ENCODE results near the gene MLLT10.

The MLLT10 gene

GRCh38 chr10:21722209-21722608 is 188.2 kb downstream of the MLLT10 start:
- Histone ChIP-seq H3K9me3 (ENCODE audit: control insufficient read depth in 5 of 5, low read length in 5 of 5) (no peaks in the 10 kb centered on the region), H3K27ac (ENCODE audit: low read depth, low read length) (no peak overlapping the region), H3K4me1 (ENCODE audit: control insufficient read depth in 5 of 5, insufficient read depth in 5 of 5, low read length in 5 of 5) (peaks cover 0 to 16% (median 14%) of the 10 kb centered on the region in 5 donors), H3K27me3 (ENCODE audit: control insufficient read depth in 5 of 5, insufficient read depth in 4 of 5, low read length in 5 of 5) (no peaks in the 10 kb centered on the region), H3K36me3 (ENCODE audit: control insufficient read depth in 5 of 5, insufficient read depth in 5 of 5, low read length in 5 of 5) (peaks cover 2 to 15% (median 7%) of the 10 kb centered on the region in 5 donors), H3K4me3 (ENCODE audit: low read depth in 1 of 5, low read length in 5 of 5) (no peak overlapping the region), H3K9ac (ENCODE audit: low read length in 5 of 5) (no peak overlapping the region)

- peaks cover 0 to 18% (median 15%) of the 10 kb centered on the region in 5 donors for H3K4me1 ChIP-seq (ENCODE audit: control insufficient read depth in 5 of 5, insufficient read depth in 5 of 5, low read length in 5 of 5)
- H3K27ac ChIP-seq (ENCODE audit: low read depth, low read length): no peak overlapping the region
- H3K9me3 ChIP-seq (ENCODE audit: control insufficient read depth in 5 of 5, low read length in 5 of 5): no peaks in the 10 kb centered on the region
- no peak overlapping the region for H3K9ac ChIP-seq (ENCODE audit: low read length in 5 of 5)
- H3K36me3 ChIP-seq (ENCODE audit: control insufficient read depth in 5 of 5, insufficient read depth in 5 of 5, low read length in 5 of 5): peaks cover 2 to 17% (median 7%) of the 10 kb centered on the region in 5 donors
- H3K4me3 ChIP-seq (ENCODE audit: low read depth in 1 of 5, low read length in 5 of 5): no peak overlapping the region
- H3K27me3 ChIP-seq (ENCODE audit: control insufficient read depth in 5 of 5, insufficient read depth in 4 of 5, low read length in 5 of 5): no peaks in the 10 kb centered on the region
These were observed 190.1 kb downstream of the MLLT10 start for GRCh38 chr10:21724020-21724589.

- Histone ChIP-seq H3K27me3 (ENCODE audit: control insufficient read depth in 5 of 5, insufficient read depth in 4 of 5, low read length in 5 of 5) (no peaks in the 10 kb centered on the region), H3K9ac (ENCODE audit: low read length in 5 of 5) (peak overlapping the region in 1 of 5 donors; percentile 35), H3K9me3 (ENCODE audit: control insufficient read depth in 5 of 5, low read length in 5 of 5) (no peaks in the 10 kb centered on the region), H3K27ac (ENCODE audit: low read depth, low read length) (peak overlapping the region; percentile 8), H3K4me1 (ENCODE audit: control insufficient read depth in 5 of 5, insufficient read depth in 5 of 5, low read length in 5 of 5) (peaks cover 0 to 18% (median 15%) of the 10 kb centered on the region in 5 donors), H3K36me3 (ENCODE audit: control insufficient read depth in 5 of 5, insufficient read depth in 5 of 5, low read length in 5 of 5) (peaks cover 4 to 19% (median 6%) of the 10 kb centered on the region in 5 donors), H3K4me3 (ENCODE audit: low read depth in 1 of 5, low read length in 5 of 5) (no peak overlapping the region)
These were observed 190.8 kb downstream of the MLLT10 start for GRCh38 chr10:21724687-21725367.

- H3K36me3 ChIP-seq (ENCODE audit: control insufficient read depth in 5 of 5, insufficient read depth in 5 of 5, low read length in 5 of 5): peaks cover 3 to 22% (median 7%) of the 10 kb centered on the region in 5 donors
- H3K4me3 ChIP-seq (ENCODE audit: low read depth in 1 of 5, low read length in 5 of 5): no peak overlapping the region
- no peak overlapping the region for H3K9ac ChIP-seq (ENCODE audit: low read length in 5 of 5)
- no peaks in the 10 kb centered on the region for H3K27me3 ChIP-seq (ENCODE audit: control insufficient read depth in 5 of 5, insufficient read depth in 4 of 5, low read length in 5 of 5)
- H3K27ac ChIP-seq (ENCODE audit: low read depth, low read length): no peak overlapping the region
- H3K9me3 ChIP-seq (ENCODE audit: control insufficient read depth in 5 of 5, low read length in 5 of 5): no peaks in the 10 kb centered on the region
- peaks cover 0 to 18% (median 15%) of the 10 kb centered on the region in 5 donors for H3K4me1 ChIP-seq (ENCODE audit: control insufficient read depth in 5 of 5, insufficient read depth in 5 of 5, low read length in 5 of 5)
These were observed 192.7 kb downstream of the MLLT10 start for GRCh38 chr10:21726601-21727225.

GRCh38 chr10:21727452-21728168 is 193.6 kb downstream of the MLLT10 start:
- Histone ChIP-seq H3K9ac (ENCODE audit: low read length in 5 of 5) (no peak overlapping the region), H3K27ac (ENCODE audit: low read depth, low read length) (no peak overlapping the region), H3K27me3 (ENCODE audit: control insufficient read depth in 5 of 5, insufficient read depth in 4 of 5, low read length in 5 of 5) (no peaks in the 10 kb centered on the region), H3K4me1 (ENCODE audit: control insufficient read depth in 5 of 5, insufficient read depth in 5 of 5, low read length in 5 of 5) (peaks cover 0 to 18% (median 15%) of the 10 kb centered on the region in 5 donors), H3K36me3 (ENCODE audit: control insufficient read depth in 5 of 5, insufficient read depth in 5 of 5, low read length in 5 of 5) (peaks cover 3 to 22% (median 7%) of the 10 kb centered on the region in 5 donors), H3K9me3 (ENCODE audit: control insufficient read depth in 5 of 5, low read length in 5 of 5) (no peaks in the 10 kb centered on the region), H3K4me3 (ENCODE audit: low read depth in 1 of 5, low read length in 5 of 5) (no peak overlapping the region)

GRCh38 chr10:21728618-21729017 is 194.6 kb downstream of the MLLT10 start:
- Histone ChIP-seq H3K27ac (ENCODE audit: low read depth, low read length) (no peak overlapping the region), H3K4me1 (ENCODE audit: control insufficient read depth in 5 of 5, insufficient read depth in 5 of 5, low read length in 5 of 5) (peaks cover 0 to 18% (median 15%) of the 10 kb centered on the region in 5 donors)

GRCh38 chr10:21732067-21732772 is 198.2 kb downstream of the MLLT10 start:
- H3K27ac ChIP-seq (ENCODE audit: low read depth, low read length): no peak overlapping the region
- peaks cover 0 to 4% (median 0%) of the 10 kb centered on the region in 5 donors for H3K4me1 ChIP-seq (ENCODE audit: control insufficient read depth in 5 of 5, insufficient read depth in 5 of 5, low read length in 5 of 5)
- no peaks in the 10 kb centered on the region for H3K9me3 ChIP-seq (ENCODE audit: control insufficient read depth in 5 of 5, low read length in 5 of 5)
- no peak overlapping the region for H3K9ac ChIP-seq (ENCODE audit: low read length in 5 of 5)
- H3K4me3 ChIP-seq (ENCODE audit: low read depth in 1 of 5, low read length in 5 of 5): no peak overlapping the region
- H3K27me3 ChIP-seq (ENCODE audit: control insufficient read depth in 5 of 5, insufficient read depth in 4 of 5, low read length in 5 of 5): no peaks in the 10 kb centered on the region
- H3K36me3 ChIP-seq (ENCODE audit: control insufficient read depth in 5 of 5, insufficient read depth in 5 of 5, low read length in 5 of 5): peaks cover 8 to 44% (median 31%) of the 10 kb centered on the region in 5 donors

More at GRCh38 chr10:21728618-21729017, 194.6 kb downstream of the MLLT10 start:
- peaks cover 6 to 26% (median 12%) of the 10 kb centered on the region in 5 donors for H3K36me3 ChIP-seq (ENCODE audit: control insufficient read depth in 5 of 5, insufficient read depth in 5 of 5, low read length in 5 of 5)
- H3K27me3 ChIP-seq (ENCODE audit: control insufficient read depth in 5 of 5, insufficient read depth in 4 of 5, low read length in 5 of 5): no peaks in the 10 kb centered on the region
- H3K9ac ChIP-seq (ENCODE audit: low read length in 5 of 5): no peak overlapping the region
- no peak overlapping the region for H3K4me3 ChIP-seq (ENCODE audit: low read depth in 1 of 5, low read length in 5 of 5)
- H3K9me3 ChIP-seq (ENCODE audit: control insufficient read depth in 5 of 5, low read length in 5 of 5): no peaks in the 10 kb centered on the region

- H3K9ac ChIP-seq (ENCODE audit: low read length in 5 of 5): no peak overlapping the region
- no peak overlapping the region for H3K4me3 ChIP-seq (ENCODE audit: low read depth in 1 of 5, low read length in 5 of 5)
- H3K27me3 ChIP-seq (ENCODE audit: control insufficient read depth in 5 of 5, insufficient read depth in 4 of 5, low read length in 5 of 5): no peaks in the 10 kb centered on the region
- H3K27ac ChIP-seq (ENCODE audit: low read depth, low read length): no peak overlapping the region
- H3K9me3 ChIP-seq (ENCODE audit: control insufficient read depth in 5 of 5, low read length in 5 of 5): no peaks in the 10 kb centered on the region
- peaks cover 12 to 50% (median 37%) of the 10 kb centered on the region in 5 donors for H3K36me3 ChIP-seq (ENCODE audit: control insufficient read depth in 5 of 5, insufficient read depth in 5 of 5, low read length in 5 of 5)
- no peaks in the 10 kb centered on the region for H3K4me1 ChIP-seq (ENCODE audit: control insufficient read depth in 5 of 5, insufficient read depth in 5 of 5, low read length in 5 of 5)
These were observed 199.7 kb downstream of the MLLT10 start for GRCh38 chr10:21733710-21734109.

- Histone ChIP-seq H3K9me3 (ENCODE audit: control insufficient read depth in 5 of 5, low read length in 5 of 5) (no peaks in the 10 kb centered on the region), H3K4me1 (ENCODE audit: control insufficient read depth in 5 of 5, insufficient read depth in 5 of 5, low read length in 5 of 5) (no peaks in the 10 kb centered on the region), H3K9ac (ENCODE audit: low read length in 5 of 5) (no peak overlapping the region), H3K27me3 (ENCODE audit: control insufficient read depth in 5 of 5, insufficient read depth in 4 of 5, low read length in 5 of 5) (no peaks in the 10 kb centered on the region), H3K36me3 (ENCODE audit: control insufficient read depth in 5 of 5, insufficient read depth in 5 of 5, low read length in 5 of 5) (peaks cover 39 to 74% (median 60%) of the 10 kb centered on the region in 5 donors), H3K27ac (ENCODE audit: low read depth, low read length) (no peak overlapping the region), H3K4me3 (ENCODE audit: low read depth in 1 of 5, low read length in 5 of 5) (no peak overlapping the region)
These were observed 203.1 kb downstream of the MLLT10 start for GRCh38 chr10:21737106-21737505.

Measured in subcutaneous abdominal adipose tissue (tissue), 5 donors.